Tibial nerve (tissue), 4 donors: ENCODE measurements around the gene CMSS1. TPM values are rescaled to one million over a fixed set of nuclear protein-coding genes. Genes with fewer than 3 reads are reported as not detected.

Experiments
- DNase-seq, 2 donors: peaks; one replicate each; pipeline ENCODE4 v3.0.0-alpha.2; 2019; ENCODE audit warnings: low spot score in 2 of 2
- H3K27ac ChIP-seq, 4 donors: fragments of 200-600 bp; sonication (generic) in 3 of 4; one replicate each; pipeline ENCODE4 v1.5.1; 2017 to 2019; ENCODE audit warnings: mild to moderate bottlenecking in 1 of 4
- H3K27me3 ChIP-seq, 2 donors: fragments of 200-600 bp; sonication (generic) in 1 of 2; one replicate each; pipeline versions ENCODE4 v1.5.1 to v1.6.0; 2017 to 2019
- H3K36me3 ChIP-seq, 3 donors: fragments of 200-600 bp; sonication (generic); one replicate each; pipeline ENCODE4 v1.5.1; 2018 to 2019
- H3K4me1 ChIP-seq, 4 donors: fragments of 200-600 bp; sonication (generic) in 3 of 4; one replicate each; pipeline ENCODE4 v1.5.1; 2017 to 2019
- H3K4me3 ChIP-seq, 4 donors: fragments of 200-600 bp; sonication (generic) in 3 of 4; one replicate each; pipeline ENCODE4 v1.5.1; 2017 to 2019; ENCODE audit warnings: mild to moderate bottlenecking in 1 of 4, moderate library complexity in 1 of 4
- H3K9me3 ChIP-seq, 4 donors: fragments of 200-600 bp; sonication (generic) in 3 of 4; one replicate each; pipeline ENCODE4 v1.5.1; 2017 to 2019
- CTCF ChIP-seq, 5 experiments: fragments of 200-600 bp in 3 of 5; fragments of 450-650 bp in 2 of 5; sonication (generic) in 3 of 5; IDR thresholded peaks; one replicate each; pipeline ENCODE4 v1.5.1; 2016 to 2019; ENCODE audit warnings: antibody characterized with exemption in 5 of 5, mild to moderate bottlenecking in 3 of 5, moderate library complexity in 2 of 5
- EP300 ChIP-seq, 2 donors: sonication (generic); formaldehyde crosslinking; IDR thresholded peaks; one replicate each; pipeline ENCODE4 v1.6.1; 2017; ENCODE audit warnings: antibody characterized with exemption in 2 of 2, mild to moderate bottlenecking in 1 of 2
- POLR2A ChIP-seq, 2 donors: fragments of 450-650 bp; IDR thresholded peaks; one replicate each; pipeline ENCODE4 v1.6.1; 2017; ENCODE audit warnings: antibody characterized with exemption in 2 of 2, mild to moderate bottlenecking in 2 of 2, moderate library complexity in 2 of 2
- WGBS, 2 donors: methylation state at CpG; one replicate each; pipeline ENCODE4 v1.1.5; 2018; 5-methylcytosine and 5-hydroxymethylcytosine counted together
- total RNA-seq, 4 donors: library from RNA; depleted of rRNA; stranded (reverse); fragments of >200 nt; gene quantifications; one replicate each; pipeline ENCODE4 v1.1.0, GENCODE V29; 2016

CMSS1 gene
- total RNA-seq, 4 donors from 2014 or later, result 5.5 to 29.1 (median 15.7) TPM

- peak overlapping the region; percentile 36 to 78 (median 62) for H3K27ac ChIP-seq
- H3K27me3 ChIP-seq, result no peaks in the 10 kb centered on the region
- DNase-seq, result peak; percentile 75 to 87
- 58% methylated on average over 10 of the region's 10 CpGs for WGBS, 2 donors
- peaks cover 0 to 45% (median 13%) of the 10 kb centered on the region in 4 donors for H3K4me1 ChIP-seq
- no peak overlapping the region for H3K4me3 ChIP-seq
- TF ChIP-seq EP300 (IDR thresholded peaks at IDR 0.05), result peak in 1 of 2 donors; percentile 64
- TF ChIP-seq CTCF (IDR thresholded peaks at IDR 0.05), result no peak
- no peak for TF ChIP-seq POLR2A (IDR thresholded peaks at IDR 0.05)
- H3K9me3 ChIP-seq, result no peaks in the 10 kb centered on the region
- H3K36me3 ChIP-seq, result no peaks in the 10 kb centered on the region
Observed at GRCh38 chr3:99920481-99921376, 103.1 kb downstream of the CMSS1 start.

GRCh38 chr3:99921377-99921695 lies 103.7 kb downstream of the CMSS1 start:
- no peak for DNase-seq
- TF ChIP-seq EP300 (IDR thresholded peaks at IDR 0.05) (no peak), CTCF (IDR thresholded peaks at IDR 0.05) (no peak), POLR2A (IDR thresholded peaks at IDR 0.05) (no peak)
- no peaks in the 10 kb centered on the region for H3K9me3 ChIP-seq
- no peaks in the 10 kb centered on the region for H3K27me3 ChIP-seq
- H3K27ac ChIP-seq, result peak overlapping the region; percentile 36 to 78 (median 62)
- H3K4me1 ChIP-seq, result peaks cover 0 to 48% (median 13%) of the 10 kb centered on the region in 4 donors
- no peaks in the 10 kb centered on the region for H3K36me3 ChIP-seq
- 83 to 88% methylated on average over 1 of the region's 1 CpG for WGBS, 2 donors
- H3K4me3 ChIP-seq, result no peak overlapping the region

- no peak for TF ChIP-seq EP300 (IDR thresholded peaks at IDR 0.05)
- TF ChIP-seq POLR2A (IDR thresholded peaks at IDR 0.05), result no peak
- TF ChIP-seq CTCF (IDR thresholded peaks at IDR 0.05), result no peak
- peak overlapping the region in 2 of 4 donors; percentile 74 to 78 for H3K27ac ChIP-seq
- 38 to 44% methylated on average over 1 of the region's 1 CpG for WGBS, 2 donors
Observed at GRCh38 chr3:99921986-99922385, 104.3 kb downstream of the CMSS1 start.

DNA sequence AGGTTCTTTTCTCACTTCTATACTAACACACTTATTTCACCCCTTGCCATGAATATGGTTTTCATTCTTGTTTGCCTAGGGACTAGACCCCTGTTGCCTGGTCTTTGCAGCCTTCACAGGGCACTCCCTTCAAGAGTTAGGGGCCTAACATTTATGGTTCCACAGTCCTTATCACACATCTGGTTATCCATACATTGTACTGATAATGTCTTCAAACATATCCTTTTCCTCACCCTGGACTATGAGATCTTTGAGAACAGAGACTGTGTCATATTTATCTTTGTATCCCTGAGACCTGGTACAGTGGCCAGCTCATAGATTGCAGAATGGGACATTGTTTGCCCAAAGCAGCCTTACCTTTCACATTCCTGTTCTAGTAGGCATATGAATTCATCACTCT lies 106.2 kb downstream of the CMSS1 start:
- no peak overlapping the region for H3K27ac ChIP-seq
- TF ChIP-seq CTCF (IDR thresholded peaks at IDR 0.05) (no peak), POLR2A (IDR thresholded peaks at IDR 0.05) (no peak), EP300 (IDR thresholded peaks at IDR 0.05) (no peak)
- no peaks in the 10 kb centered on the region for H3K36me3 ChIP-seq
- H3K9me3 ChIP-seq, result no peaks in the 10 kb centered on the region
- no peaks in the 10 kb centered on the region for H3K27me3 ChIP-seq
- H3K4me1 ChIP-seq, result peaks cover 0 to 61% (median 15%) of the 10 kb centered on the region in 4 donors
- H3K4me3 ChIP-seq, result no peak overlapping the region
- no peak for DNase-seq

More at GRCh38 chr3:99921986-99922385, 104.3 kb downstream of the CMSS1 start:
- Histone ChIP-seq H3K9me3 (no peaks in the 10 kb centered on the region), H3K36me3 (no peaks in the 10 kb centered on the region), H3K4me1 (peaks cover 0 to 48% (median 13%) of the 10 kb centered on the region in 4 donors), H3K4me3 (no peak overlapping the region), H3K27me3 (no peaks in the 10 kb centered on the region)
- DNase-seq, result no peak

- peaks cover 0 to 62% (median 21%) of the 10 kb centered on the region in 4 donors for H3K4me1 ChIP-seq
- peak; percentile 17 to 35 for DNase-seq
- no peaks in the 10 kb centered on the region for H3K9me3 ChIP-seq
- H3K36me3 ChIP-seq, result no peaks in the 10 kb centered on the region
- TF ChIP-seq EP300 (IDR thresholded peaks at IDR 0.05) (no peak), CTCF (IDR thresholded peaks at IDR 0.05) (no peak), POLR2A (IDR thresholded peaks at IDR 0.05) (no peak)
- H3K27ac ChIP-seq, result peak overlapping the region in 3 of 4 donors; percentile 14 to 50 (median 29)
- 74 to 80% methylated on average over 4 of the region's 4 CpGs for WGBS, 2 donors
- no peaks in the 10 kb centered on the region for H3K27me3 ChIP-seq
- no peak overlapping the region for H3K4me3 ChIP-seq
Observed at GRCh38 chr3:99925584-99926230, 108.0 kb downstream of the CMSS1 start.
